ENCODE measurements around the gene ATP11B. TPM values are rescaled to one million over a fixed set of nuclear protein-coding genes. Genes with fewer than 3 reads are reported as not detected.
A peak's percentile ranks its signal among the peaks of the same experiment; 100 is the strongest.

The ATP11B gene
- total RNA-seq, 2 experiments from 2014 or later, result 139 to 143 TPM

GRCh38 chr3:182848906-182849305 lies 55.6 kb downstream of the ATP11B start:
- no peaks in the 10 kb centered on the region for H3K27me3 Mint-ChIP-seq
- Histone ChIP-seq H3K27ac (ENCODE audit: low read depth in 1 of 2, low read length in 2 of 2) (no peak overlapping the region), H3K27me3 (ENCODE audit: control insufficient read depth in 1 of 2, insufficient read depth in 2 of 2, low read length in 2 of 2) (no peaks in the 10 kb centered on the region), H3K36me3 (ENCODE audit: insufficient read depth, low read length) (peaks cover 80% of the 10 kb centered on the region), H3K4me3 (ENCODE audit: low read length) (no peak overlapping the region), H3K9me3 (ENCODE audit: control insufficient read depth in 1 of 2, insufficient read depth in 1 of 2, low read length in 2 of 2) (no peaks in the 10 kb centered on the region), H3K4me1 (ENCODE audit: insufficient read depth, low read length) (no peaks in the 10 kb centered on the region)
- H3K9me3 Mint-ChIP-seq, result no peaks in the 10 kb centered on the region
- ChIA-PET CTCF (no interaction called here), POLR2A (no interaction called here)
- ATAC-seq (ENCODE audit: poor library complexity), result no peak
- TF ChIP-seq, protein P1, sequence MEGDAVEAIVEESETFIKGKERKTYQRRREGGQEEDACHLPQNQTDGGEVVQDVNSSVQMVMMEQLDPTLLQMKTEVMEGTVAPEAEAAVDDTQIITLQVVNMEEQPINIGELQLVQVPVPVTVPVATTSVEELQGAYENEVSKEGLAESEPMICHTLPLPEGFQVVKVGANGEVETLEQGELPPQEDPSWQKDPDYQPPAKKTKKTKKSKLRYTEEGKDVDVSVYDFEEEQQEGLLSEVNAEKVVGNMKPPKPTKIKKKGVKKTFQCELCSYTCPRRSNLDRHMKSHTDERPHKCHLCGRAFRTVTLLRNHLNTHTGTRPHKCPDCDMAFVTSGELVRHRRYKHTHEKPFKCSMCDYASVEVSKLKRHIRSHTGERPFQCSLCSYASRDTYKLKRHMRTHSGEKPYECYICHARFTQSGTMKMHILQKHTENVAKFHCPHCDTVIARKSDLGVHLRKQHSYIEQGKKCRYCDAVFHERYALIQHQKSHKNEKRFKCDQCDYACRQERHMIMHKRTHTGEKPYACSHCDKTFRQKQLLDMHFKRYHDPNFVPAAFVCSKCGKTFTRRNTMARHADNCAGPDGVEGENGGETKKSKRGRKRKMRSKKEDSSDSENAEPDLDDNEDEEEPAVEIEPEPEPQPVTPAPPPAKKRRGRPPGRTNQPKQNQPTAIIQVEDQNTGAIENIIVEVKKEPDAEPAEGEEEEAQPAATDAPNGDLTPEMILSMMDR (IDR thresholded peaks at IDR 0.05), result no peak
- no peak overlapping the region for H3K4me3 Mint-ChIP-seq
- peaks cover 4% of the 10 kb centered on the region for H3K4me1 Mint-ChIP-seq (ENCODE audit: low read depth)
- DNase-seq, result no peak
- intact Hi-C loops (cut with DNase I, micrococcal nuclease), result no loop called here
- peaks cover 92% of the 10 kb centered on the region for H3K36me3 Mint-ChIP-seq (ENCODE audit: low read depth)
- H3K27ac Mint-ChIP-seq, result no peak overlapping the region

- CTCF ChIA-PET, result no interaction called here
- H3K36me3 Mint-ChIP-seq (ENCODE audit: low read depth), result peaks cover 82% of the 10 kb centered on the region
Observed at GRCh38 chr3:182855076-182855475, 61.8 kb downstream of the ATP11B start.

DNA sequence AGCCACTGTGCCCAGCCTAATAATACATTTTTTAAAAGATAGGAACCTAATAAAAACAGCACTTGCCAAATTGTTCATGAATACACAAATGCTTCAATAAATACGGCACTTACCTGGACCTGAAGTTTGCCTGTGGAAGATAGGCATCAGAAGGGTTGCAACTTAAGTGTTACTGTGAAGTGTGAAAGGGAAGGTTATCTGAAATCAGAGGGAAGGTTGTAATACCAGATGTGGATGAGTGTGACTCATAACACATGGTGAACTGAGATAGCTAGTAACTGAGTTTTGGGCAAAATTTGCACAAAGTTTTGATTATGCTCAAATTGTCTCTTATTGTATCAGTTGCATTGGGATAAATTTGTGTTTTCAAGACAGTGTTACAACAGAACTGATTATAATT lies 68.0 kb downstream of the ATP11B start:
- Histone ChIP-seq H3K4me3 (ENCODE audit: low read length) (no peak overlapping the region), H3K36me3 (ENCODE audit: insufficient read depth, low read length) (peaks cover 41% of the 10 kb centered on the region), H3K9me3 (ENCODE audit: control insufficient read depth in 1 of 2, insufficient read depth in 1 of 2, low read length in 2 of 2) (no peaks in the 10 kb centered on the region), H3K27ac (ENCODE audit: low read depth in 1 of 2, low read length in 2 of 2) (no peak overlapping the region), H3K4me1 (ENCODE audit: insufficient read depth, low read length) (no peaks in the 10 kb centered on the region), H3K27me3 (ENCODE audit: control insufficient read depth in 1 of 2, insufficient read depth in 2 of 2, low read length in 2 of 2) (no peaks in the 10 kb centered on the region)
- ChIA-PET CTCF (no interaction called here), POLR2A (no interaction called here)
- no peak for ATAC-seq (ENCODE audit: poor library complexity)
- no peak overlapping the region for H3K4me3 Mint-ChIP-seq
- peaks cover 83% of the 10 kb centered on the region for H3K36me3 Mint-ChIP-seq (ENCODE audit: low read depth)
- no peak for DNase-seq
- H3K27me3 Mint-ChIP-seq, result no peaks in the 10 kb centered on the region
- no peaks in the 10 kb centered on the region for H3K9me3 Mint-ChIP-seq
- intact Hi-C loops (cut with DNase I, micrococcal nuclease), result no loop called here
- TF ChIP-seq, protein P1 (IDR thresholded peaks at IDR 0.05), result no peak
- no peaks in the 10 kb centered on the region for H3K4me1 Mint-ChIP-seq (ENCODE audit: low read depth)
- peak overlapping the region; percentile 44 for H3K27ac Mint-ChIP-seq

More at GRCh38 chr3:182855076-182855475, 61.8 kb downstream of the ATP11B start:
- no peak overlapping the region for H3K4me3 ChIP-seq (ENCODE audit: low read length)
- DNase-seq (no peak), ATAC-seq (ENCODE audit: poor library complexity) (no peak)
- no peaks in the 10 kb centered on the region for H3K9me3 Mint-ChIP-seq
- no peak overlapping the region for H3K4me3 Mint-ChIP-seq
- POLR2A ChIA-PET, result interaction anchor here (0.7 to 2.0 kb wide), 2 partner anchors 9 to 60 kb away, joined by 4 to 5 read pairs; no protein-coding TSS in a partner anchor
- no peaks in the 10 kb centered on the region for H3K27me3 Mint-ChIP-seq
- intact Hi-C loops (cut with DNase I, micrococcal nuclease), result no loop called here
- H3K4me1 ChIP-seq (ENCODE audit: insufficient read depth, low read length), result no peaks in the 10 kb centered on the region
- H3K4me1 Mint-ChIP-seq (ENCODE audit: low read depth), result peaks cover 4% of the 10 kb centered on the region
- TF ChIP-seq, protein P1 (IDR thresholded peaks at IDR 0.05), result no peak
- H3K27ac ChIP-seq (ENCODE audit: low read depth in 1 of 2, low read length in 2 of 2), result no peak overlapping the region
- H3K36me3 ChIP-seq (ENCODE audit: insufficient read depth, low read length), result peaks cover 60% of the 10 kb centered on the region
- peak overlapping the region; percentile 8 for H3K27ac Mint-ChIP-seq
- no peaks in the 10 kb centered on the region for H3K9me3 ChIP-seq (ENCODE audit: control insufficient read depth in 1 of 2, insufficient read depth in 1 of 2, low read length in 2 of 2)
- H3K27me3 ChIP-seq (ENCODE audit: control insufficient read depth in 1 of 2, insufficient read depth in 2 of 2, low read length in 2 of 2), result no peaks in the 10 kb centered on the region
